ENCODE results near the gene PKNOX2. TPM values are rescaled to one million over a fixed set of nuclear protein-coding genes. Genes with fewer than 3 reads are reported as not detected.

PKNOX2 gene
- polyA plus RNA-seq, 5 donors, result 12.7 to 19.9 (median 16.6) TPM

DNA sequence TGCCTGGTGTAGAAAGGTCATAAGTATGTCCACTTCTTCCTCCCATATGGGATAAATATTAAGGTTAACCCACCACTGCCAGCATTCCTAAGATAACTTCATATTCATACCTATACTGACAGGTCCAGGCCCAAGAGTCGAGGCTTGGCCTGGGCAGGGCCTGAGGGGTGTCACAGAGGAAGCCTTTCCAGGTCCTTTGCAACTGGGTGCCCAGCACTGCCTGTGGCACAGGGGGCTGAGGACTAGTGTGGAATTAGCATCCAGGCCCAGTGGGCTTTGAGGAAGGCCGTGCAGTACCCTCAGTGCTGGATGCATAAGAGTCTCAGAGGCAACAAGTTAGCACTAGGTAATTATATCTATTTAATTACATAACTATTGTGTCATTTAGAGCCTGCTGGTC lies 65.4 kb downstream of the PKNOX2 start:
- DNase-seq, result no peak

- no peak for DNase-seq
These were observed 68.6 kb downstream of the PKNOX2 start for GRCh38 chr11:125233116-125233515.

GRCh38 chr11:125233736-125234275 lies 69.3 kb downstream of the PKNOX2 start:
- DNase-seq, result no peak

DNA sequence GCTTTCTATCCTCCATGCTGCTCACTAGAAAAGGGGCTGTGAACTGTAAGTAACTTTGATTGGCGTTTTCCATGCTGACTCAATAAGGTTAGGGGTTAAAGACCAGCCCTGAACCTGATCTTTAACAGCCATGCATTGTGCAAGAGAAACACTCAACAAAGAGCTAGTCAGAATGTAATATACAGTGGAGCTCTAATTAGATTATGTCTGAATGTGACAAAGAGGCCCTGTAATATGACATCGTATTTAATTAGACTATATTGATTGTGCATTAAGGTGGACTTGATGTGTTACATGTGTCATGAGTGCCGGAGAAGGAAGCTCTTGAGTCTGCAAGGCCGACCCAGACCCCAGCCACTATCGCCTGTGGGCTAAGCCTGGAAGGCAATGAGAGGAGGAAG lies 70.5 kb downstream of the PKNOX2 start:
- DNase-seq, result no peak

- DNase-seq, result no peak
These were observed 71.7 kb downstream of the PKNOX2 start for GRCh38 chr11:125236072-125236825.

DNA sequence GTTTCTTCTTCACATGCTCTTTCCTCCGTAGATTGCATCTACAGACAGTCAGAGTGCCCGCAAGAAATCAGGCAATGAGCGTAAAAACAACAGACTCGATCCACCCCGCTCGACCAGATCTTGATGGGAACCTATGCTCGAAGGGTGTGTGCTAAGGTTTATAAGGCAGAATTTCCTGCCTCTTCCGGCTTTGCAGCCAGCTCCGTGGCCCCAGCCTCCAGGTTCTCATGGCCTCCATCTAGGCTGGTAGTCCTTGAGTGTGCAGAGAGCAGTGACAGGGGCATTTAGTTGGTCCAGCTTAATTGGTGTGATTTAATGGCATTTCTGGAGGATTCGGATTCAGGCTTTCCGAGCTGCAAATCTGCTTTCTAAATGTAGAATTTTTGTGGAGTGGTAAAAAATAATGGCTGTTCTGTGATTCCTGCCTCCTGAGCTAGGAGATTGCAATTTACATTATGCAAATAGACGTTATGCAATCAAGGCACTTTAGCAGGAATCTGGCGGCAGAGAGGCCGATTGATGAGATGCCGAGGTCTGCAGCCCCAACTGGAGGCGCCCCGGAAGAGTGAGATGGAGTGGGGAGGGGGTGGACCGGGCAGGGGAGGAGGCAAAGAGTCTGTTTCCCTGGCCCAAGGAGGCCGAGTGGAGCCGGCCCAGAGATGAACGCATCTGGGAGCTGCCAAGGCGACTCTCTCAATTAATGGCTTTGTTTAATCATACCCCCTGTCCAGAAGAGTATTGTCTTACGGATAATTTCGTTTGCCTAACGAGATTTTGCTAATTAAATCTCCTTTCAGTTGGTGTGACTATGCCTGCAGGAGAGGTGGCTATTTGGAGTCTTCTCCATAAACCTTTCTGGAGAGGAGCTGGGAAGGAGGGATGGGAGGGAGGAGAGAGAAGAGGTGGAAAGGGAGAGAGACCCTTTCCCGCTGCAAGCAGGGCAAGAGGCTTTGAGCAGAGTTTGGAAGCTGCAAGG lies 75.3 kb downstream of the PKNOX2 start:
- no peak for DNase-seq

DNA sequence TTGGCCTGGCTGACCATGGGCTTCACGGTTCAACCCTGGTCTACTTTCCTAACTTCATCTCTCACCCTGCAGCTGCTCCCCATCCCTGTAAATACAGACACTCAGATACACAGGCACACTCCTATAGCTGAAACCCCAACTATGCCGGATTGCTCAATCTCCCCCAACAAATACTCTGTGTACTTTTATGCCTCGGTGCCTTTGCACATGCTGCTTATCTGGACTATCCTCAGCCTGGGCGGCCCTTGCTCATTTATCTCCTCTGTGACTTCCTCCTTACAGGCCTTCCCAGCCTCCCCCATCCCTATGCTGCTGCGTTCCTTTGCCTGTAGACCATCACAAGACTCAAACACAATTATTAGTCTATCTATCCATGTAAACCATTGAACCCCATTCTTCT lies 76.6 kb downstream of the PKNOX2 start:
- no peak for DNase-seq

GRCh38 chr11:125242141-125242775 lies 77.7 kb downstream of the PKNOX2 start:
- no peak for DNase-seq

DNA sequence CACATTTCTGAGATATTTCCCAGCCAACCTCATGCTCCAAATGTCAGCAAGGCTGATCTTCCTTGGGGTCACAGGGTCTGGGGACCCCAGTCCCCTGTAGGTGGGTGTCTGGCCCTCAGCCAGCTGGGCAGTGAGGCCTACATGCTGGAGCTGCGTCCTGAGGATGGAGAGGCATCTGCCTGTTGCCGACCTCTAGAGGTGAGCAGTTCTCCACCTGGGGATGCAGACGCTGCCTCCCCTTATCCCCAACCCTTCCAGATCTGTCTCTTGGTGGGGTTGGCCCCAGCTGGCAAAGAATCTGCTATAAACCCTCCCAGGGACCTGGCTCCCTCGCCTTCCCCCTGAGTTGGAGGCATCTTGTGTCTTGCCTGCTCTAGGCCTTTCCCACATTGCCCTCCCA lies 79.6 kb downstream of the PKNOX2 start:
- DNase-seq, result no peak

DNA sequence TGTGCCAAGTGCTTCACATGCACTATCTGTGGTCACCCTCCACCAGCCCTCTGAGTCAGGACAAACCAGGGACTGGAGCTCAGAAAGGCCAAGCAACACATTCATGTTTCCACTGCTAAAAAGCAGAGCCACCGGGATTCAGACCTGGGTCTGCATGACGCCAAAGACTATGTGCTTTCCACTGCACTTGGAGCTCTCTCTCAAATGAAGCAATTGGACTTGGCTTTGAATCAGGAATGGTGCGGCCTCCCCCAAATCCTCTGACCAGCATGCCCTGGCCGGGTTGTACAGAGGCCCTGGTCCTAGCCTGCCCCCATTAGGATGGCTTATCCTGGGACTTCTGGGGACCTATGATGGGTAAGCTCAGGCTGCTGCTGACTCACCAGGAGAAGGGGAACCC lies 80.7 kb downstream of the PKNOX2 start:
- DNase-seq, result no peak

- no peak for DNase-seq
These were observed 82.9 kb downstream of the PKNOX2 start for GRCh38 chr11:125247431-125247830.

DNA sequence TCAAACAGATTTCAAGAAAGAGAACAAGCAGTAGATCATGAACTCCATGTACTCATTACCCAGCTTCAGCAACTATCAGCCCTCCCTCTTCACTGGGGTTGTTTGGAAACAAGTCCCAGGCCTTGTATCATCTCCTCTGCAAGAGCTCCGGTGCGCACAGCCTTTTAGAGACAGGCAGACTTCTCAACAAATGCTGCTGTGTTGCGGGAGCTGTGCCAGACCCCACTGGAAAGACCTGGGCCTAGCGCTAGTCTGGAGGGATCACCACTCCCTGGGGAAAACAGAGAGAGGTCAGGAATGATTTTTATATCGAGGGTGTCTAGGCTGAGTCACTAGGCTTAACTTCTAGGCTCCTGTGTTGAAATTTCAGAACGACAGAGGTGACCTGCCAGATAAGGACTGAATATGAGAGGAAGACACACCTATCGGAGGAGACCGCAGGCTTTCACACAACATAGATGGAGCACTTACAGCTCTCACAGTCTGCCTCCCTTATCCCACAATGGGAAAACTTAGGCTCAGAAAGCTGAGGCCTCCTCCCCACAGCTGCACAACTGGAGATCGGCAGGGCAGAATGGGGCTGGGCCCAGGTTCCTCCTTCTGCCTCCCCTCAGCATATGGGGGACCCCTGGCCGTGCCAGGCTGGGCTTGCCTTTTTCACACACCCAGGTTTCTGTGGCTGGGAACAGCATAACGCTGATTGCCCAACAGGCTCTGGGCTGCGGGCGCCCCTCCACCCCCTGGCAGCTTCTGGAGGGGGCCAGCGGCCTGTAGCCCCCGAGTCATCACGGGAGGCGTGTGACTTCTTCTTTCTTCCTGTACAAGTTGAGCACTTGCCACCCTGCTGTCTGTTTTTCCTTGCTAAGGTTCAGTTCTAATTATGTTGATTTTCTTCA lies 86.0 kb downstream of the PKNOX2 start:
- no peak for DNase-seq

DNA sequence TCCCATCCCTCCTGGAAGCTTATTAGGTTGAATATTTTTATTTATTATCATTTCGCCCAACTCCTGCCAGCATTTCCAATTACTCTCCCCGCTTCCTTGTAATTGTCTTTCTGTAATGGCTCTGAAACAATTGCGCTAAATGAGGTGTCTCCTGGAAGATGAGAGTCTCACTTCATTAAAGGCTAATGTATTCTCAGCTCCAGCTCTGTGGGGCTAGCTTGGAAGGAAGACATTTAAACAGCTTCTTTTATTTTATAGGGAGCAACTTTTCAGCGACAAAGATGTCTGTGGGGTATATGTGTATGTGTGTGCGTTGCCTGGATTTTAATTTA lies 86.6 kb downstream of the PKNOX2 start:
- no peak for DNase-seq

DNA sequence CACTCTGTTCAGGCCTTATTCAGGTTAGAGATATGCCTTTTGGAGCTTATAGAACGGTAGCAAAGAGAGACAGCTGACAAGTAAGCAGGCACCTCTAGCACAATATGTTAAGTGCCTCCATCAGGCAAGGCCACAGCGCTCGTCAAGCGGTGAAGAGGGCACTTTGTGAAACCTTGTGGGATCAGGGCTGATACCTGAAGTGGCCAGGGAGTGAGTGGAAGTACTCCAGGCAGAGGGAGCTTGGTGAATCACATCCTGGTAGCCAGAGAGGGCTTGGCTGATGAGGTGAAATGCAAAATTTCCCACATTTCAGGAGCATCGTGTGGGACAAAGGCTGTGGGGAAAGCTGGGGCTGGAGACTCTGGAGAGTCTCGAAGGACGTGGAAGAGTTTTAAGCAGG lies 87.4 kb downstream of the PKNOX2 start:
- DNase-seq, result no peak

DNA sequence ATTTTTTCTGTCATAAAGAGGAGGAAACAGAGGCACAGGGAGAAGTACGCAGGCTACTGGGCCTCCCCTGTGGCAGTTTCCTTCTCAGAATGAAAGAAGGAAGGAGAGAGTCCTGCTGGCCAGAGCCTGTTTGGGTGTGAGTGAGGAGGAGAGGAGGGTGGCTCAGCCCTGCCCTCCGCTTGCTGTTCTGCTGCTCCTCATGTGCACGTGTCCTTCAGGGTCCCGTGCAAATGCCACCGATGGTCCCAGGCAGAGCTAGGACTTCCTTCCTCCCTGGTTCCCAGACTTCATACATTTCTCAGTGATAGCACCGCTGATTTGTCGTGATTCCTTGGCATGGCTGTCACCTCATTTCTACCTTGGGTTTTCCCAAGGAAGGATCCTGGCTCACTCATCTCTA lies 88.7 kb downstream of the PKNOX2 start:
- no peak for DNase-seq

DNA sequence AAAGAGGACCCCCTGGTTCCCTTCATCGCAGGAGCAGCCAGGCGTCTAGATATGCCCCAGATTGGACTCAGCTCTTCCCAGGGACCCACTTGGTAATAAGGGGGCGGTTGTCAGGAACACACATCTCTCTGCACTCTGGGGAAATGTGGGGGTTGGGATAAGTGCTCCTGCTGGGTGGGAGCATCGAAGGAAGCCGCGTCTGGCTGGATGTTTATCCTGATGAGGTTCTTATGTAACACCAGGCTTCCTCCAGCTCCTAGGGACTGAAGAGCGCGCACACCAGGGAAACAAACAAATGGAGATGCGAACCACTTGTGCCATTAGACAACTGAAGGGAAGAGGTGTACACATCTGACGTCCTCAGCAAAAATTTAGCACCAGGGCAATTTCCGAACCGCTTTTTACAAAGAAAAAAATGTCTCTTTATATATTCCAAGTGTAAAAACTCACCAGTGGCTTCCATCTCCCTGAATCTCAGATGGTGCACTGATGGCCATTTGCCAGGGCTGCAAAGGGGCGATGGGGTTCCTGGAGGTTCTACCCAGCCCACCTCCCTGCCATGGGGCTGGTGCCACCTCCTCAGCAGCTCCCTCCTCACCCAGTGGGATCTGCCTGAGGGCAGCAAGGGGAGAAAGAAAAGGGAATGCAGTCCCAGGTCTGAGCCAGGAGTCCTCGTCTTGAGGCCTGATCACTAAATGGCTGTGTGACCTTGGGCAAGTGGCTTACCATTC lies 89.4 kb downstream of the PKNOX2 start:
- no peak for DNase-seq

- DNase-seq, result no peak
These were observed 92.1 kb downstream of the PKNOX2 start for GRCh38 chr11:125256541-125257189.

- no peak for DNase-seq
These were observed 92.6 kb downstream of the PKNOX2 start for GRCh38 chr11:125257190-125257579.

- DNase-seq, result no peak
These were observed 93.2 kb downstream of the PKNOX2 start for GRCh38 chr11:125257751-125258150.

All from right lung (tissue), 5 donors.